HG02981 (cell line): ENCODE data around the gene B4GALT7.

Experiments
- ATAC-seq: cut with Tn5 transposase; IDR thresholded peaks from one replicate; pipeline ENCODE4 v1.9.1; 2021; ENCODE audit warnings: mild to moderate bottlenecking, moderate library complexity; ENCODE audit not compliant: unreplicated experiment

Gene B4GALT7

DNA sequence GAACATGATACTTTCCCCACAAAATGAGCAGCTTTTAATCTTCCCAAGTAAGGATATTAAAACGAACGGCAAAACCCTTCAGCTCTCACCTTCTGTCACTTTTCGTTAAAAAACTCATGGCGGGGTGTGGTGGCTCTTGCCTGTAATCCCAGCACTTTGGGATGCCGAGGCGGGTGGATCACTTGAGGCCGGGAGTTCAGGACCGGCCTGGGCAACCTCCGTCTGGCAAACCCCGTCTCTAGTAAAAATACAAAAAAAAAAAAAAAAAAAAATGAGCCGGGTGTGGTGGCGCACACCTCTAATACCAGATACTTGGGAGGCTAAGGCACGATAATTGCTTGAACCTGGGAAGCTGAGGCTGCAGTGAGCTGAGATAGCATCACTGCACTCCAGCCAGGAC is 7.0 kb upstream of the B4GALT7 start:
- no peak for ATAC-seq

DNA sequence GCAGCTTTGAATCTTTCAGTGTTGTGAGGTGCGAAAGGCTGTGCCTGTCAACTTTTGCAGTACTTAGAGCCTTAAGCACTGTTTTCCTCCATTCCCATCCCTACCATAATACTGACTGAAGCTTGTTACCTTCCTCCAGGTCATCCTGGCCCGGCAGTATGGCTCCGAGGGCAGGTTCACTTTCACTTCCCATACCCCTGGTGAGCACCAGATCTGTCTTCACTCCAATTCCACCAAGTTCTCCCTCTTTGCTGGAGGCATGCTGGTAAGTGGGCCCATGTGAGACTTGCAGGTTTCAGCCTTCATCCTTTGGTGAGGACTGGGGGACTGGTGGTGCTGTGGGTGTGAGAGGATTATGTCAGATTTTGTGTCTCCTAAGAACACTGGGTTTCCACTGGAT is 6.4 kb upstream of the B4GALT7 start:
- ATAC-seq = no peak

DNA sequence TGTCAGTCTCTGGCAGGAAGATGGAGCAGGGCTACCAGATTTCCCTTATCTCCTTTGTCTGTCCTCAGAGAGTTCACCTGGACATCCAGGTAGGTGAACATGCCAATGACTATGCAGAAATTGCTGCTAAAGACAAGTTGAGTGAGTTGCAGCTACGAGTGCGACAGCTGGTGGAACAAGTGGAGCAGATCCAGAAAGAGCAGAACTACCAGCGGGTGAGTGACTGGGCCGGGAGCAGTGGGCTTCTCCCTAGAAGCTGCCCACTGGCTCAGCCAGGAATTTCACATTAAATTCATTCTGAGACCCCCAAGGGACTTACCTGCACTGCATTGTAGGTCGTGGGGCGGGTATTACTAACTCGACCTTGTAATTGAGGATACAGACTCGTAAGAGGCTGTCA is 5.9 kb upstream of the B4GALT7 start:
- no peak for ATAC-seq

DNA sequence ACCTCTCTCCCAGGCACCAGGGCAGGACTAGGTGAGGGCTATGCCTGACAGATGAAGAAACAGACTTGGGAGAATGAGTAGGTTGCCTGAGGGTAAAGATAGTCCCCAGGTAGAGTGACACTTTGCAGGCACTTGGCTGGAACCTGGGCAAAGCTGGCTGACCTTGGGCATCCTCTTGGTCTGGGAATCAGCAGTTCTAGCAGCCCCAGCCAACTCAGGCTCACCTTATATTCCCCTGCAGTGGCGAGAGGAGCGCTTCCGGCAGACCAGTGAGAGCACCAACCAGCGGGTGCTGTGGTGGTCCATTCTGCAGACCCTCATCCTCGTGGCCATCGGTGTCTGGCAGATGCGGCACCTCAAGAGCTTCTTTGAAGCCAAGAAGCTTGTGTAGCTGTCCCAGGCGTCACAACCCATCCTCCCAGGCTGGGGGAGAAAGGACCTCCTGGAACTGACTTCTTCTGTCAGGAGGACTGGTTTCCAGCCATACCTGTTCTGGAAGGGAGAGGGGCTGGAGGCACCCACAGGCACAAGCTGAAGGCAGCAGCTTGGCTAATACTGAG is 4.8 kb upstream of the B4GALT7 start:
- no peak for ATAC-seq

DNA sequence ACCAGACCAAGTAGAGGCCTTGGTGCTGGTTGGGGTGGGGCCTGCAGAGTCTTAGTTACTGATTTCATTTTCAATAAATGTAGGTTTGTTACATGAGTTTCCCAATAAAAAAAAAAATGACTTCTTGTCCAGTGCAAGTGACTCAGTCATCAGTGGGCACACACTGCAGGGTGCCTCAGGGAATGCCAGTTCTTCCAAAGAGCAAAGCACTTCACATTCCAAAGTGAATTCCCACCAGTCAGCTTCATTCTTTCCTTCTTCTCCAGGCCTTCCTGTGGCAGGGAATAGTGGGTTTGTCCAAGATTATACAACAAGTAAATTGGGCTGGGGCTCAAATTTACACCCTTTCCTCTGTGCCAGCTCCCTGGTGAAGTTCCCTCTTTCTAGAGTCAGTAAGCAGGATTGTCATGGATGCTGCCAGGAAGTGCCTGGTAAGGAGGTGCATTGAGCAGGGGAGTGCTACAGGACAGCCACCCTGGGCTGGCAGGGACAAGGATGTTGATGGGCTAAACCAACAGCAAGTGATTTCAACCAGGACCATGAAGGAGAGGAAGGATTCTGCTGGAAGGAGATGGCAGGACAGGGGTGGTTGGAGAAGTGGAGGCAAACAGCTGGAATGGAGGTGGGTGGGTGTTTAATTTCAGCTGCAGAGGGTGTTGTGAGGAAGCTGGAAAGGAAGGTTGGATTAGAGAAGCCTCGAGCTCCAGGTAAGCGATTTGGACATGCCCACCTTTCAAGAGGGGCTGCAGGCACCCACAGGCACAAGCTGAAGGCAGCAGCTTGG is 3.7 kb upstream of the B4GALT7 start:
- no peak for ATAC-seq

DNA sequence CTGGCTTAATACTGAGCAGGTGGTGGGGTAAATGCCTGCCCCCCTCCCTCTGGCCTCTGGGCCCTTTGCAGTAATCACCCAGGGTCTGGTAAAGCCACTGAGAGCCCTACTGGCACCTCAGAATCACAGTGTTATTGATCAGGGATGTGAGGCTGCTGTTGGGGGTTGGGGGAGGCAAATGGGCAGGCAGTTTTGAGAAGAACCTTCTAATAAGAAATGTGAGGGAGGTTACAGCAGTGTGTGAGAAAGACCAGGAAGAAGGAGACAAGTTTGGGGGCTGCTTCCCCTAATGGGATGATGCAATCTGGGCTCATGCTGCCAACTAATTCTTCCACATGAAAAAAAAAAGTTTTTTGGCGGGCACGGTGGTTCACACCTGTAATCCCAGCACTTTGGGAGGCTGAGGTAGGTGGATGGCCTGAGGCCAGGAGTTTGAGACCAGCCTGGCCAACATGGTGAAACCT is 3.1 kb upstream of the B4GALT7 start:
- ATAC-seq = no peak

DNA sequence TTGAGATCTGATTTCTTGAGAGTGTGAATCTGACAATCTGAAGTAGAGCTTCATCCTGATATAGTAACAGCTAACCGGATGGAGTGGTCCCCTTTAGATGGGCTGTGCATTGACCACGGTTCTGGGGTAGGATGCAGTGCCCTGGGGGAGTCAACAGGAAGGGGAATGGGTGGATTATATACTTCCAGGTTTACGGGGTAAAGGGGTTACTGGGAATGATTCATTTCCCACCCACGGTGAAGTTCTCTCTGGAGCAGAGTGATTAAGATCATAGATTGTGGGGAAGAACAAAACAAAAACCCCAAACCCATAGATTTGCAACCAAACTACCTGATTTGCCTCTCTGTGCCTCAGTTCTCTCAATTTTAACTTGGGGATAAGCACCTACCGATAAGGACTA is 1.5 kb upstream of the B4GALT7 start:
- no peak for ATAC-seq

DNA sequence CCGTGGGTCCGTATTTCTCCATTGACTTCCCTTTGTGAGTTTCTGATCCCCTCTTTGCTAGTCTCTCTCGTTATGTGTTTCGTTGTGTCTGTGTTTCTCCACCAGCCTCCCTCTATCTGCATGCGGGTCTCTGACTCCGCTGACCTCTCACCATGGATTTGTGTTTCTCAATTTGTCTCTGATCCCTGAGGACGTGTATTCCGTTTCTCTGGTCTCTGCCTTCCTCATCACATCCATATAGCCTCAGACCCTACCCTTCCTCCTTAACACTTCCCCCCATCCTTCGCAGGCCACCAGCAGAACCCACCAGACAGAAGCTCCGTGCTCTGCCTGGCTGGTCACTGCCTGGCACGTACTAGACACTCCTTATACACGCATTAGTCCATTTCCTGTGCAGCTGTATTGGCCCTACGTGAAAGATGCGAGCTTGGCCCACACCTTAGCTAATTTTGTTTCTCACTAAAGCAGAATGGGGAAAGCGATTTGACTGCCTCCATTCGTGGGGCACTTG is 631 bp downstream of the B4GALT7 start:
- peak; percentile 8 for ATAC-seq

DNA sequence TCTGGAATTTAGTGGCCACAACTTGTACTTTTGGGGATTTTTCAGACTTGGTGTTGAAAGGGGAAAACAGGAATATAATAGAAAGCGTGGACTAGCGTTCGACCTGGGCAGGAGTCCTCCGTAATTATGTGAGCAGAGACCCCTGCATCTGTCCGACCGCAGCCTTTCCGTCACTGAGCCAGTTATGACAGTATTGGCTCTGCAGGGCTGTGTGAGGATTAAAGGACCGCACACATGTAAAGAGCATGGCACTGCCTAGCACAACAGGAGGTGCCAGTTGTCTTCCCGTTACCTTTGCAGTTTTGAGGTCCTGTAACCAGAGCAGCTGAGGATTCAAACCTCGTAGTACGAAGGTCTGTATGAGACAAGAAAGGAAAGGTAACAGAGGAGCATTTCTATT is 1.2 kb downstream of the B4GALT7 start:
- no peak for ATAC-seq

DNA sequence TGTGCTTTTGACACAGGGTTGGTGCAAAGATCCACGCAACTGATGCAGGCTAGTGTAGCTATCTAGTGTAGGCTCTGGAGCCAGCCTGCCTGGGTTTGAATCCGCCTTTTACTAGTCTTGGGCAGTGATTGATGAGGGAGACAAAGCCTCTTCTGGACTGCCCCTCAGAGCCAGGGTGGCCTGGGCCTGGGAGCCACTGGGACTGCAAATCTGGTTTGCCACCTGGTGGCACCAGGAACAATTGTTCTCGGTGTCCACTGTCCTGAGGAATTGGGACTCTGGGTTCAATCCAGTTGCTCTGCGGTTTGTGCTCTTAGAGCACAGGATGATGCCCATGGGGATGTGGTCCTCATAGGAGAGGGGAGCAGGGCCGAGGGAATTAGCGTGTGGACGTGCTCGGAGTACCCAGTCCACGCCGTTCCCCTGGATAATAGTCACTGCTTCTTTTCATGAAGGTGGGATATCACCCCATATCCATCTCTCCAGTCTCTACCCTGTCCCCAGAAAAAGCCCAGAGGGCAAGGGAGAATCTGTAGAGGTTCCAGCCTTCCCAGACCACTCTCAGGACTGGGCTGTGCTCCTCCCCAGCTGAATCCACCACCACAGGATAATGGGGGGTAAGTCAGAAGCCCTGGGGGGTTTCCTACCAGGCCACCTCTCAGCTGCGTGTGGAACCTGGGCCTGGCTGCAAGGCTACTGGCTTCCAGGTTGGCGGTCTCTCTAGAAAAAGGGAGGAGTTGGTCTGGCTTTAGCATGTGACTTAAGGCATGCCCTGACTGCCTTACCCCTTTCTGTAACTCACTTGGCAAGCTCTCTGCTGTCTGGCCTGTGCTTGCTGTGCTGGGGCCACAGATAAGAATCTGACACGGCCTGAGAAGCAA is 1.9 kb downstream of the B4GALT7 start:
- no peak for ATAC-seq

DNA sequence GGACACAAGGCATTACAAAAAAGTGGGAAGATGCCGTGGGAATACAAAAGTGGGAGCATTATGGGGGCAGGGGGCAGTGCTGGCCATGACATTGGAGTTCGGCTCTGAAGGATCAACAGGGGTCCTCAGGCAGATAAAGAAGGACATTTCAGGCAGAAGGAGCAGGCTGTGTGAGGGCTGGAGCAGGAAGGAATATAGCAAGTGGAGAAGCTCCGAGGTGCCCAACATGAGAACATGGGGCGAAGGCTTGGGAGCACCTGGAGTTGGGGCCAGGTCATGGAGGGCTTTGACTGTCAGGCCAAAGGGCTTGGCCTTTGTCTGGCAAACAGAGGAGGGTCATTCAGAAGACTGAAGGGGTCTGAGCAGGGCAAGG is 2.5 kb downstream of the B4GALT7 start:
- no peak for ATAC-seq

DNA sequence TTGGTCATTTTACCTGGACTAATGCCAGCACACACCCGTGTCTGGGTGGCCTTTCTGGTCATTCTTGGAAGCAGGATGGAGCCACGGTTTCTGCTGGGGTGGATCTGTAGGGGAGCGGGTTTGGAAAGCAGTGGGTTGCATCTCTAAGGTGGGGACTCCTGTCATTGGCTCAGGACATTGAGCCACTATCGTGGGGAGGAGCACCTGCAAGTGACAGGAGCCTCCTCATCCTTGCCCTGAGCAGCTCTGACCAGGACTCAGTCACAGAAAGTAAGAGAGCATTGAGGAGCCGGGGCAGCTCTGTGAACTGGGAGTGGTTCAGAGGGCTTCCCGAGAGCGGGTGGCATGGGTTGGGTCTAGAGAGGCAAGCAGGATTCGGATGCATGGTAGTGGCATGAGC is 3.7 kb downstream of the B4GALT7 start:
- ATAC-seq = no peak

DNA sequence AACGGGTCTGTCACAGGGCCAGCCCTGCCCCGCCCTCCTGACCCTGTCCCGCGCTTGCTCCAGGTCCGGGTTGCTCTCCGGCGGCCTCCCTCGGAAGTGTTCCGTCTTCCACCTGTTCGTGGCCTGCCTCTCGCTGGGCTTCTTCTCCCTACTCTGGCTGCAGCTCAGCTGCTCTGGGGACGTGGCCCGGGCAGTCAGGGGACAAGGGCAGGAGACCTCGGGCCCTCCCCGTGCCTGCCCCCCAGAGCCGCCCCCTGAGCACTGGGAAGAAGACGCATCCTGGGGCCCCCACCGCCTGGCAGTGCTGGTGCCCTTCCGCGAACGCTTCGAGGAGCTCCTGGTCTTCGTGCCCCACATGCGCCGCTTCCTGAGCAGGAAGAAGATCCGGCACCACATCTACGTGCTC is 4.2 kb downstream of the B4GALT7 start:
- no peak for ATAC-seq

DNA sequence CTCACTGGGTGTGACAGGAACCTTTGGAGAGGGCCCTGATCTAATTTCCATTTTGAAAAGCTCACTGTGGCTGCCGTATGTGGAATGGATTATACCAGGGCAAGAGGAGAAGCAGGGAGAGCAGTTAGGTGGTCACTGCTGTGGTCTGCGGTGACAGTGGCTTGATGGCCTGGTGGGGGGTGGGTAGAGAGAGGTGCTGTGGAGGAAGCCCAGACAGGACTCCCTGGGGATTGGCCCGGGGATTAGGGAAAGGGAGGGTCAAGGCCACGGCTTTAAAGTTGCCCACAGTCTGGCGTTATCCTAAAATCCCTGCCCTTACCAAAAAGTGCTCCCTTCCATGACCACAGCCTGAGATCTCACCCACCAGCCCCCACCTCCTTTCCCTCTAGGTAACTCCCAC is 4.7 kb downstream of the B4GALT7 start:
- ATAC-seq = no peak

DNA sequence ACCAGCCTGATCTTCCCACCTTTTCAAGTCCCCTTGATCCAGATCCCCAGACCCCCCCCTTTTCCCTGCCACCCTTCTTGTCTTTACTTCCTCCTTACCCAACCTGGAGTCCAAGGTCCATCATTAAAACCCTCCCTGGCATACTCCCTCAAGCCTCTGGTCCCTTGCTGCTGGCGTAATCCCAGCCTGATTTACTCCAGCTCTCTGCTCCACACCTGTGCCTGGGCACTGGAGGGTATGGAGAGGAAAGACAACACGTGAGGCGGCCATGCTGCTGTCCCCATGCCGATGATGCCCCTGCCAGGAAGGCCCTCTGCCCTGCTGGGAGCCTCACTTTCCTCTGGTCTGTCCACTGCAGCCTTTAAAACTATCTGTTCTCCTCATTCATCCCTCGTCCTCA is 5.1 kb downstream of the B4GALT7 start:
- ATAC-seq = no peak

DNA sequence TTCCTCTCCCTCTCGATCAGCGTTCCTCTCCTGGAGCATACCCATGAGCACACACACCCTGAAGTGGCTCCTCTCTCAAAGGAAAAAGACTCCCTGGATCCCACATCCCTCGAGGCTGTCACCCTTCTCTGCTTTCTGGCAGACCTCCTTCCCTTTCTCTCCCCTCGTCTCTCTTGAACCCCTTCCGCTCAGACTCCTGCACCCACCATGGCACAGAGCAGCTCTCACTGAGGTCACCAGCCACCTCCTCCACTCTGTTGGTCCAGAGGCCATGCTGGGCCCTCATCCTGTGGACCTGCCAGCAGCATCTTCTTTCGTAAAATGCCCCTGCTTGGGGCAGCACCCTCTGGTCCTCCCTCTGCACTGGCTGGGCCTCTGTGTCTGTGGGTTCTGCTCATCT is 5.7 kb downstream of the B4GALT7 start:
- ATAC-seq = no peak

DNA sequence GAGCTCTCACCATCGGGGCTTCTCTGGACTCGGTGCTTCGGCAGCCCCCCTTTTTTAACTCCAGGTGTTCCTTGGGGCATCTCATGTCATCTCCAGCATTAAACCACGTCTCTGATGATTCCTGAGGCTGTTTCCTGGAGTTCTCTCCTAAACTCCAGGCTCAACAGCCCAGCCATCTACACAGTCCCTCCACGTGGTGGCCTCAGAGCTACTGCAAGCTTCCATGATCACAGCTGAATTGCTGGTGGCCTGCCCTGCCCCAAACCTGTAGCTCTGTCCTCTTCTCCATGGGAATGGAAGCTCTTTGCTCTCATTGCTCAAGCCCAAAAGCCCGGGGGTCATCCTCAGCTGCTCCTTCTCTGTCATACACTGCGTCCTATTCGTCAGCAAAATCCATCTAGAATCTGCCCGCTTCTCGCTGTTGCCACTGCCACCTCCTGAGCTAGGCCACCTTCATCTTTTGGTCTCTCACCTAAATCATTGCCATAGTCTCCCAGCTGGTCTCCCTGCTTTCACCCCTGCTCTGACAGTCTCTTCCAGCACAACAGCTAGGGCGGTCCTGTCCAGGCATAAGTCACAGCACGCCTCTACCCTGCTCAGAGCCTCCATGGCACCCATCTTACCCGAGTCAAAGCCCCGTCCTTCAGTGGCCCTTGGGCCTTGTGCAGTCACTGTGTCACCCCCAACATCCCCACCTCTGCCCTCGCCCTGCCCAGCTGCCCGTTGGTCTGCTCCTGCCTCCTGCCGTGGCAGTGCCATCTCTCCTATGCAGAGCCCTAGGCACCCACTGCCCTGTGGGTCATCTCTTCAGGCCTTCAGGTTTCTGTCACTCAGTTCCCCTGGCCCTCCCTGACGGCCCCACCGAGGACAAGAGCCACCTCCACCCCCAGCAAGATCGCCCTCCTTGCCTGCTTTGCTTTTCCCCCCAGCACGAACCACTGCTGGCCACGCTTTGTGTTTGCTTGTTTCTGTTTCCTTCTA is 6.4 kb downstream of the B4GALT7 start:
- ATAC-seq = no peak

DNA sequence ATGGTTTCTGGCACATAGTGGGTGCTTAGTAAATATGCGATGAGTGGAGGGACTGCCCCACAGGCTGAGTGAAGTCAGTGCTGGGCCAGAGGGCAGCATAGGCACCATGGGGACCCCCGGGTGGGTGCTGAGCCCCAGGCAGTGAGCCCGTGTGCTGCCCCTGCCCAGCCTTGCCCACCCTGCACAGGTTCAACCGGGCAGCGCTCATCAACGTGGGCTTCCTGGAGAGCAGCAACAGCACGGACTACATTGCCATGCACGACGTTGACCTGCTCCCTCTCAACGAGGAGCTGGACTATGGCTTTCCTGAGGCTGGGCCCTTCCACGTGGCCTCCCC is 7.2 kb downstream of the B4GALT7 start:
- no peak for ATAC-seq

DNA sequence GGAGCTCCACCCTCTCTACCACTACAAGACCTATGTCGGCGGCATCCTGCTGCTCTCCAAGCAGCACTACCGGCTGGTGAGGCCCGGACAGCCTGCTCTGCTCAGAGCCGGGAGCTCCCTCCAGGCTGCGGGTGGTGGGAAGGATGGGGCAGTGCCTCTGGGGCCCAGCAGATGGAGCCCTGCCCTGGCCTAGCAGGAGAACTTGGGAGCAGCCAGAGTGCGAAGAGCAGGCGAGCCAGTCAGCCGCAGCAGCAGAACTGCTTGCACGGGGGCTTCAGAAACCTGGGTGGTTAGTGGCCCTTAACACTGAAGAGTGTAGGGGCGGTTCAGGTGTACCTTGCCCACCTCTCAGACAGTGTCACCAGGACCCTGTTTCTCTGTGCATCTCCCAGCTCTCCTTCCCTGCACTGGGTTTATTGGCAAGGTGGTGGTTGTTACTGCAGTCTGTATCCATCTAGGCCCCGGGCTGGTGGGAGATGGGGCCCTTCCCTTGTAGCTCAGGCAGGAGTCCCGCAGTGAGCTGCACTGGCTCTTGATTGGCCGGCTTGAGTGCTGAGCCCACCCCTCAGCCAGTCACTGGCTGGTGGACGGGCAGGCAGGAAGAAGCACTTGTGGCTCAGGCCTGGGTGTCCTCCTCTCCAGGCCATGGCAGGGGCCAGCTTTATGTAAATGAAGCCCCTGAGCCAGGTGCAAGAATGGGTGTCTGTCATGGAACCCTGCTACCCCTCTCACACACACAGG is 7.7 kb downstream of the B4GALT7 start:
- peak; percentile 60 for ATAC-seq
